ENCODE results near the gene GPR157. TPM values are rescaled to one million over a fixed set of nuclear protein-coding genes. Genes with fewer than 3 reads are reported as not detected.

The GPR157 gene
- total and polyA plus RNA-seq, 2 experiments from 2014 or later, result 10.2 to 17.4 TPM

GRCh38 chr1:9066945-9067807 is 61.7 kb downstream of the GPR157 start:
- no peaks in the 10 kb centered on the region for H3K36me3 ChIP-seq
- peak in 1 of 2 donors; percentile 88 for DNase-seq (ENCODE audit: low read depth in 1 of 2, low spot score in 1 of 2)
- peaks cover 13% of the 10 kb centered on the region for H3K4me1 ChIP-seq (ENCODE audit: low read depth)
- H3K27ac ChIP-seq, result no peak overlapping the region
- no peaks in the 10 kb centered on the region for H3K9me3 ChIP-seq (ENCODE audit: low read depth)
- TF ChIP-seq CTCF (IDR thresholded peaks at IDR 0.05; ENCODE audit: low read depth, low read length), result peak; percentile 22
- H3K4me3 ChIP-seq, result no peak overlapping the region
- H3K27me3 ChIP-seq, result no peaks in the 10 kb centered on the region

GRCh38 chr1:9065213-9065751 is 63.6 kb downstream of the GPR157 start:
- Histone ChIP-seq H3K9me3 (ENCODE audit: low read depth) (no peaks in the 10 kb centered on the region), H3K4me3 (no peak overlapping the region), H3K27me3 (no peaks in the 10 kb centered on the region), H3K27ac (peak overlapping the region; percentile 2), H3K4me1 (ENCODE audit: low read depth) (peaks cover 13% of the 10 kb centered on the region), H3K36me3 (no peaks in the 10 kb centered on the region)
- TF ChIP-seq CTCF (IDR thresholded peaks at IDR 0.05; ENCODE audit: low read depth, low read length), result no peak
- DNase-seq (ENCODE audit: low read depth in 1 of 2, low spot score in 1 of 2), result peak in 1 of 2 donors; percentile 18

- no peaks in the 10 kb centered on the region for H3K9me3 ChIP-seq (ENCODE audit: low read depth)
- H3K27me3 ChIP-seq, result no peaks in the 10 kb centered on the region
- TF ChIP-seq CTCF (IDR thresholded peaks at IDR 0.05; ENCODE audit: low read depth, low read length), result no peak
- no peak overlapping the region for H3K27ac ChIP-seq
- no peak overlapping the region for H3K4me3 ChIP-seq
- no peak for DNase-seq (ENCODE audit: low read depth in 1 of 2, low spot score in 1 of 2)
- peaks cover 13% of the 10 kb centered on the region for H3K4me1 ChIP-seq (ENCODE audit: low read depth)
- no peaks in the 10 kb centered on the region for H3K36me3 ChIP-seq
Measured at GRCh38 chr1:9062846-9063245, 66.1 kb downstream of the GPR157 start.

- no peaks in the 10 kb centered on the region for H3K9me3 ChIP-seq (ENCODE audit: low read depth)
- peak in 1 of 2 donors; percentile 20 for DNase-seq (ENCODE audit: low read depth in 1 of 2, low spot score in 1 of 2)
- no peak overlapping the region for H3K27ac ChIP-seq
- peaks cover 13% of the 10 kb centered on the region for H3K4me1 ChIP-seq (ENCODE audit: low read depth)
- TF ChIP-seq CTCF (IDR thresholded peaks at IDR 0.05; ENCODE audit: low read depth, low read length), result no peak
- no peaks in the 10 kb centered on the region for H3K36me3 ChIP-seq
- H3K4me3 ChIP-seq, result no peak overlapping the region
- no peaks in the 10 kb centered on the region for H3K27me3 ChIP-seq
Measured at GRCh38 chr1:9062021-9062471, 66.9 kb downstream of the GPR157 start.

GRCh38 chr1:9061252-9061960 is 67.5 kb downstream of the GPR157 start:
- Histone ChIP-seq H3K4me3 (no peak overlapping the region), H3K4me1 (ENCODE audit: low read depth) (peaks cover 13% of the 10 kb centered on the region), H3K27me3 (no peaks in the 10 kb centered on the region), H3K36me3 (no peaks in the 10 kb centered on the region), H3K9me3 (ENCODE audit: low read depth) (no peaks in the 10 kb centered on the region), H3K27ac (no peak overlapping the region)
- DNase-seq (ENCODE audit: low read depth in 1 of 2, low spot score in 1 of 2), result no peak
- no peak for TF ChIP-seq CTCF (IDR thresholded peaks at IDR 0.05; ENCODE audit: low read depth, low read length)
